ENCODE results near the gene CDH23.

DNA sequence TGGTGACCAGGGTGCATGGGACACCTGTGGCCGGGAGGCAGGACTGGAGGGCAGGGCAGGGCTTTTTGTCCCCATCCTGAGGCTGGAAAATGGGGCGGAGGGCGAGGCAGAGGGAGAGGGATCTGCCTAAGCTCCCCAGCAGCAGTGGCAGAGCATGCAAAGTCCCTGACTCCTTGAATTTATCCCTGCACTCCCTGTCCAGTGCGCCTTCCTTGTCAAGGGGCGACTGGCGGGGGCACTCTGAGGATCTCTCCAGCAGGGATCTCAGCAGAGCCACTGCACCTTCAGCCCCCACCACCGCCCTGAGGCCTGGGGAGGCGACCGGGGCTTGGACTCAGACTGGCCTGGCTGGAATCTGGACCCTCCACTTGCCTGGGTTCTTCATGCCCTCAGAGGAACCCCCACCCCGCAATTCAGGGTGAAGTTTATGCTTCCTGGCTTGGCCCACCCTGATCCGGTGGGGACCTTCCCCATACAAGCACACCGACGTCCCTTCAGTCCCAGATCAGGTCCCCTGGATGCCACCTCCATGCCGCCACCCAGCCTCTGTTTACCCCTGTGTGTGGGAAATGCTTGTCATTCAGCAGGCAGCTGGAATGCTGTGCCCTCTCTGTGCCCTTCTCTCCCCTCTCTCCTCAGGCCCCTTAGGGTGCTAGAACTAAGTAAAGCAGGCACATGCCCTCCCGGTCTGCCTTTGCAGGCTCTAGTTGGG is 46.3 kb downstream of the CDH23 start:
- TF ChIP-seq, protein P1, sequence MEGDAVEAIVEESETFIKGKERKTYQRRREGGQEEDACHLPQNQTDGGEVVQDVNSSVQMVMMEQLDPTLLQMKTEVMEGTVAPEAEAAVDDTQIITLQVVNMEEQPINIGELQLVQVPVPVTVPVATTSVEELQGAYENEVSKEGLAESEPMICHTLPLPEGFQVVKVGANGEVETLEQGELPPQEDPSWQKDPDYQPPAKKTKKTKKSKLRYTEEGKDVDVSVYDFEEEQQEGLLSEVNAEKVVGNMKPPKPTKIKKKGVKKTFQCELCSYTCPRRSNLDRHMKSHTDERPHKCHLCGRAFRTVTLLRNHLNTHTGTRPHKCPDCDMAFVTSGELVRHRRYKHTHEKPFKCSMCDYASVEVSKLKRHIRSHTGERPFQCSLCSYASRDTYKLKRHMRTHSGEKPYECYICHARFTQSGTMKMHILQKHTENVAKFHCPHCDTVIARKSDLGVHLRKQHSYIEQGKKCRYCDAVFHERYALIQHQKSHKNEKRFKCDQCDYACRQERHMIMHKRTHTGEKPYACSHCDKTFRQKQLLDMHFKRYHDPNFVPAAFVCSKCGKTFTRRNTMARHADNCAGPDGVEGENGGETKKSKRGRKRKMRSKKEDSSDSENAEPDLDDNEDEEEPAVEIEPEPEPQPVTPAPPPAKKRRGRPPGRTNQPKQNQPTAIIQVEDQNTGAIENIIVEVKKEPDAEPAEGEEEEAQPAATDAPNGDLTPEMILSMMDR (IDR thresholded peaks at IDR 0.05) = no peak
- TF ChIP-seq POLR2A (IDR thresholded peaks at IDR 0.05) = no peak

Measured in adrenal gland (tissue), 5 donors.